HepG2 (cell line): ENCODE results near the gene INPP5E. TPM values are rescaled to one million over a fixed set of nuclear protein-coding genes. Genes with fewer than 3 reads are reported as not detected.

Experiments
- FOXP4 ChIP-seq: sonication (generic); formaldehyde crosslinking; IDR thresholded peaks from 2 replicates; pipeline ENCODE4 v1.4.0; 2020; ENCODE audit warnings: missing genetic modification reagents
- HMGXB3 ChIP-seq: sonication (generic); formaldehyde crosslinking; IDR thresholded peaks from 2 replicates; pipeline ENCODE4 v1.4.0; 2020; ENCODE audit warnings: missing genetic modification reagents, borderline replicate concordance
- IKZF1 ChIP-seq: fragments of 450-650 bp; IDR thresholded peaks from 2 replicates; pipeline ENCODE4 v1.7.1; 2016
- IRF9 ChIP-seq: sonication (generic); formaldehyde crosslinking; IDR thresholded peaks from 2 replicates; pipeline ENCODE4 v1.8.0; 2022; ENCODE audit warnings: missing genetic modification reagents, mild to moderate bottlenecking, borderline replicate concordance
- ISL2 ChIP-seq: sonication (generic); formaldehyde crosslinking; IDR thresholded peaks from 2 replicates; pipeline ENCODE4 v1.5.0; 2020; ENCODE audit warnings: missing genetic modification reagents
- KAT2B ChIP-seq: fragments of 150-350 bp; IDR thresholded peaks from 2 replicates; pipeline ENCODE4 v1.6.1; 2014; ENCODE audit warnings: low read depth, low read length, borderline replicate concordance
- MTA3 ChIP-seq: sonication (generic); formaldehyde crosslinking; IDR thresholded peaks from 2 replicates; pipeline ENCODE4 v1.4.0; 2020; ENCODE audit warnings: missing genetic modification reagents
- NCOA2 ChIP-seq: sonication (generic); formaldehyde crosslinking; IDR thresholded peaks from 2 replicates; pipeline ENCODE4 v1.8.0; 2022; ENCODE audit warnings: inconsistent platforms
- PLRG1 ChIP-seq: fragments of 450-650 bp; conservative IDR thresholded peaks from 2 replicates; pipeline ENCODE4 v1.6.1; 2016
- POGK ChIP-seq: sonication (generic); formaldehyde crosslinking; conservative IDR thresholded peaks from 2 replicates; pipeline ENCODE4 v1.8.0; 2022; ENCODE audit warnings: mild to moderate bottlenecking, moderate library complexity, missing genetic modification reagents
- SETDB1 ChIP-seq: sonication (generic); formaldehyde crosslinking; IDR thresholded peaks from 2 replicates; pipeline ENCODE4 v1.5.1; 2020; ENCODE audit warnings: missing genetic modification reagents, mild to moderate bottlenecking, borderline replicate concordance
- SIN3A ChIP-seq: IDR thresholded peaks from 2 replicates; pipeline ENCODE4 v1.6.1; 2011; ENCODE audit warnings: low read depth, mild to moderate bottlenecking, control low read depth, low read length, borderline replicate concordance
- SKIL ChIP-seq: sonication (generic); formaldehyde crosslinking; IDR thresholded peaks from 2 replicates; pipeline ENCODE4 v1.8.0; 2022; ENCODE audit warnings: missing genetic modification reagents, mild to moderate bottlenecking, moderate library complexity, borderline replicate concordance
- SP140L ChIP-seq: sonication (generic); formaldehyde crosslinking; IDR thresholded peaks from 2 replicates; pipeline ENCODE4 v1.4.0; 2020; ENCODE audit warnings: missing genetic modification reagents, borderline replicate concordance
- TMF1 ChIP-seq: sonication (generic); formaldehyde crosslinking; IDR thresholded peaks from 2 replicates; pipeline ENCODE4 v1.8.1; 2022; ENCODE audit warnings: low read depth, missing genetic modification reagents
- ZNF326 ChIP-seq: sonication (generic); formaldehyde crosslinking; IDR thresholded peaks from 2 replicates; pipeline ENCODE4 v1.4.0; 2020; ENCODE audit warnings: missing genetic modification reagents, borderline replicate concordance
- ZNF331 ChIP-seq: sonication (generic); formaldehyde crosslinking; IDR thresholded peaks from 2 replicates; pipeline ENCODE4 v1.4.0; 2020; ENCODE audit warnings: missing genetic modification reagents
- ZNF570 ChIP-seq: sonication (generic); formaldehyde crosslinking; IDR thresholded peaks from 2 replicates; pipeline ENCODE4 v1.4.0; 2020; ENCODE audit warnings: mild to moderate bottlenecking, missing genetic modification reagents, borderline replicate concordance
- ZNF75D ChIP-seq: sonication (generic); formaldehyde crosslinking; IDR thresholded peaks from 2 replicates; pipeline ENCODE4 v1.8.1; 2023; ENCODE audit warnings: missing genetic modification reagents, mild to moderate bottlenecking, borderline replicate concordance
- polyA plus RNA-seq, 8 experiments: library from polyadenylated mRNA; depleted of rRNA in 3 of 8; stranded (reverse) in 7 of 8; unstranded in 1 of 8; fragments of >200 nt; fragmentation: Illumina TruSeq in 4 of 8; extraction: Trizol in 4 of 8; gene quantifications; 2 replicates each; pipeline versions ENCODE4 v1.2.1 to v1.2.3, GENCODE V29; 2011 to 2016; ENCODE audit warnings: low read depth in 4 of 8, missing spikeins in 1 of 8, mixed read lengths in 1 of 8; ENCODE audit not compliant: insufficient read depth in 1 of 8
- total RNA-seq, 5 experiments: library from RNA; depleted of rRNA; stranded (reverse); fragments of >200 nt; fragmentation: Illumina TruSeq; extraction: Trizol; gene quantifications; 2 replicates each; pipeline ENCODE4 v1.2.3, GENCODE V29; 2016; ENCODE audit warnings: low read depth in 1 of 5

INPP5E gene
- total and polyA plus RNA-seq, 2 of the 13 experiments (the other 11 are each of a cell fraction or from before 2014, with no cell fraction given), result 5.5 TPM

- no peak for TF ChIP-seq KAT2B
- no peak for TF ChIP-seq FOXP4
- no peak for TF ChIP-seq ISL2 (CRISPR knock-in tag)
- no peak; the same call in 1 of the 2 replicates for TF ChIP-seq ZNF331 (CRISPR knock-in tag)
- TF ChIP-seq IKZF1, result no peak
- TF ChIP-seq SP140L (CRISPR knock-in tag), result no peak
- no peak for TF ChIP-seq ZNF570 (CRISPR knock-in tag)
- no peak for TF ChIP-seq SIN3A
- TF ChIP-seq IRF9 (CRISPR knock-in tag), result no peak
- no peak for TF ChIP-seq ZNF75D
- no peak for TF ChIP-seq MTA3 (CRISPR knock-in tag)
- no peak for TF ChIP-seq SETDB1
- no peak for TF ChIP-seq SKIL (CRISPR knock-in tag)
- TF ChIP-seq POGK (CRISPR knock-in tag), result peak; percentile 55; the same call in 1 of the 2 replicates
- no peak for TF ChIP-seq HMGXB3 (CRISPR knock-in tag)
- no peak for TF ChIP-seq PLRG1
- no peak for TF ChIP-seq TMF1 (CRISPR knock-in tag)
- TF ChIP-seq ZNF326 (CRISPR knock-in tag), result no peak
- TF ChIP-seq NCOA2 (CRISPR knock-in tag), result no peak
These were observed 2.1 kb upstream of the INPP5E start (continued) for GRCh38 chr9:136441681-136442245.
